ENCODE measurements around the gene PSAP.

DNA sequence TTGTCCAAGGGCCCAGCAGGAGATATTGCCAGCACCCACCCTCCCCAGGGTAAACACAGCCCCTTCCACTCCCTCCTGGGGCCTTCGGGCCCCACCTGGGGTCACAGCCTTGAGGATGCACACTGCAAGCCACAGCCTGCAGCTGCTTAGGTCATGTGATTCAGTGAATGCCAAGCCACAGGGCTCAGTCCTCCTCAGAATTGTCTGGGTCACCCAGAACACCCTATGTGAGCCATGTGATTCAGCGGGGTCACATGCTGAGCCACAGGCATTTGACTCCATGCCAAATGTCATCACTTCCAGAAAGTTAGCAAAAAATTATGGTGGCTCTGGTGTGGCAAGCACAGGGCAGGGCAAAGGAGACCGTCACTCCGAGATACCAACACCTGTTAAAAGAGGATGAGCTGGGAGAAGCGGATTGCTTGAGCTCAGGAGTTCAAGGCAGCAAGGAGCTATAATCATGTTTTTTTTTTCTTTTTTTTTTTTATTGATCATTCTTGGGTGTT is 17.2 kb upstream of the PSAP start:
- no peak for TF ChIP-seq CTCF (IDR thresholded peaks at IDR 0.05; ENCODE audit: low read length)
- TF ChIP-seq EZH2phosphoT487 (IDR thresholded peaks at IDR 0.05; ENCODE audit: low read length): no peak
- TF ChIP-seq EZH2 (optimal IDR thresholded peaks at IDR 0.05; ENCODE audit: low read depth, low read length): no peak

All from MM.1S (cell line).